LNCaP clone FGC (cell line): ENCODE results near the gene NIPAL4.

Source experiments
- DNase-seq: peaks from one replicate; pipeline ENCODE4 v3.0.0-alpha.2; 2011; ENCODE audit warnings: low read depth
- H3K4me3 ChIP-seq: 2 replicates; pipeline ENCODE4 v1.5.1; 2011; ENCODE audit warnings: mild to moderate bottlenecking, low read depth, low read length, control low read depth
- TF ChIP-seq, protein P1 (sequence below): IDR thresholded peaks from 2 replicates; pipeline ENCODE4 v1.5.1; 2012; ENCODE audit warnings: mild to moderate bottlenecking; ENCODE audit not compliant: control insufficient read depth, insufficient read depth; ENCODE audit errors: extremely low read depth

Gene NIPAL4

DNA sequence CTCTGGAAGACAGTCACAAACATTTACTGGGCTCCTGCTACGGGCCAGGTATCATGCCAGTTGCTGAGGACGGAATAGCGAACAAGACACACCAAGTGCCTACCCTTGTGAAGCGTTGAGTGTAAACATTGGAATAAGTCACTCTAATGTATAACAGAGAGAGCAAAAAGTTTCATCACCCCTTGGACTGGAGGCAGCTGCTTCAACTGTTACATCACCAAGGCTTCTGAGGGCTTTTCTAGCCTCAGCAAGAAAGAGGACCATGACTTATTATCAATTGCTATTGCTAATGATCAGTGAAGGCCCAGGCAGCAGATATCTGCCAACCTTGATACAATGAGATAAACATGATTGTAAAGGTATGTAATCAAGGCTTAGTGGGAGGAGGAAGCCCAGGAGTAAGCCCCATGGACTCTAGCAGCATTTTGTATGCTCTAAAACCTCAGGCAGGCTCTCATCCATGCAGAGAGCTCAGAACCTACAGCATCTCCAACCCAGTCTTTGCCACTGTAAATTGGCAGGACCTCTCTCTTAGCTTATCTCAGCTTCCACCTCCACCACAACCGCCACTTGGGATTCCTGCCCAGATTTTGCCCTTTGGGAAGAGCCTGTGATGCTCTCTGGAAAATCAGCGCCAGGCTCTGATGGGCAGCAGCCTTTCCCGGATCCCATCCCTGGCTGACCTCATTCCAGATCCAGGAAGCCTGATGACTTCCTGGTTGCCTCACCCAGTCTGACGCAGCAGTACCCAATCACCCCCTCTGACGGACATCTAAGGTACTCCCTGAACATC lies 61.1 kb downstream of the NIPAL4 start:
- TF ChIP-seq, protein P1, sequence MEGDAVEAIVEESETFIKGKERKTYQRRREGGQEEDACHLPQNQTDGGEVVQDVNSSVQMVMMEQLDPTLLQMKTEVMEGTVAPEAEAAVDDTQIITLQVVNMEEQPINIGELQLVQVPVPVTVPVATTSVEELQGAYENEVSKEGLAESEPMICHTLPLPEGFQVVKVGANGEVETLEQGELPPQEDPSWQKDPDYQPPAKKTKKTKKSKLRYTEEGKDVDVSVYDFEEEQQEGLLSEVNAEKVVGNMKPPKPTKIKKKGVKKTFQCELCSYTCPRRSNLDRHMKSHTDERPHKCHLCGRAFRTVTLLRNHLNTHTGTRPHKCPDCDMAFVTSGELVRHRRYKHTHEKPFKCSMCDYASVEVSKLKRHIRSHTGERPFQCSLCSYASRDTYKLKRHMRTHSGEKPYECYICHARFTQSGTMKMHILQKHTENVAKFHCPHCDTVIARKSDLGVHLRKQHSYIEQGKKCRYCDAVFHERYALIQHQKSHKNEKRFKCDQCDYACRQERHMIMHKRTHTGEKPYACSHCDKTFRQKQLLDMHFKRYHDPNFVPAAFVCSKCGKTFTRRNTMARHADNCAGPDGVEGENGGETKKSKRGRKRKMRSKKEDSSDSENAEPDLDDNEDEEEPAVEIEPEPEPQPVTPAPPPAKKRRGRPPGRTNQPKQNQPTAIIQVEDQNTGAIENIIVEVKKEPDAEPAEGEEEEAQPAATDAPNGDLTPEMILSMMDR, result no peak
- no peak for DNase-seq
- no peak overlapping the region for H3K4me3 ChIP-seq

DNA sequence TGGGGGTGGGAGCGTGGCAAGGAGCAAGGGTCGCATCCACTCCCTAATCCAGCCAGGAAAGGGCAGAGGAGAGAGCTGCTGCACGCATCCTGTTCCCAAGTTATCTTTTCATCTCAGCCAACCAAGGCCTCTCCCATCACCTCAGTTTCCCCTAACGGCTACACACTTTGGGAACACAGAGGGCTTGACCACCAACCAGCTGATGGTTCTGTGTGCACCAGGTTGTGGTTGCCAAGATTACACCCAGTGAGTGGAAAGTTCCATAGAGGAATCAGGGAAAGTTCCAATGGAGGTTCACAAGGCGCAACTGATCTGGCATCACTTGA lies 61.7 kb downstream of the NIPAL4 start:
- TF ChIP-seq, protein P1, result no peak
- H3K4me3 ChIP-seq, result no peak overlapping the region
- DNase-seq, result no peak

DNA sequence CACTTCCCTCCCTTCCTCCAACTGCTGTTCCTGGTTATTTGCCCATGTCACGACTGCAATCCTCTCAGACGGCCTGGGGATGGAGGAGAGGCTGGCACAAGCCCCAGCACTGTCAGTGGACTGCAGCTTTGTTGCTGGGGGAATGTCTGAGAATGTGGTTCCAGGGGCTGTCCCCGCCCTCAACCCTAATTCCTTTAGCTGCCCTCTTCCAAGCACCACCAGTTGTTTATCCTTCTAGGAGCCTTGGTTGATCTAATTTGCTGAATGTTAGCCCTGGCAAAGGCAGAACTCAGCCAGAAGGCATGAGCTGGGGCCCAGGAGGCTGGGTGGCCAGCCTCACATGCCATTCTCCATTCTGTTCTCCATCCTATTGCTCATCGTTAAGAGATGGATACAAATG lies 64.0 kb downstream of the NIPAL4 start:
- DNase-seq, result no peak
- H3K4me3 ChIP-seq, result no peak overlapping the region
- TF ChIP-seq, protein P1, result no peak
